Measurements from ENCODE around the gene TXNDC15. TPM values are rescaled to one million over a fixed set of nuclear protein-coding genes. Genes with fewer than 3 reads are reported as not detected.

The TXNDC15 gene
- total and polyA plus RNA-seq, 2 donors (not counting 1 experiment from before 2014, with no cell fraction given) = 65.9 to 132 TPM

- no peaks in the 10 kb centered on the region for H3K9me3 ChIP-seq (ENCODE audit: control insufficient read depth, insufficient read depth, low read depth, low read length)
- H3K9ac ChIP-seq (ENCODE audit: insufficient read depth, low read length) = no peak overlapping the region
- H3K4me3 ChIP-seq (replicated peaks in 1 of 4; ENCODE audit: control extremely low read depth in 1 of 4, insufficient read depth in 1 of 4, low read depth in 3 of 4, low read length in 4 of 4) = no peak overlapping the region
- H3K27me3 ChIP-seq (ENCODE audit: control insufficient read depth, insufficient read depth, low read length) = no peaks in the 10 kb centered on the region
- DNase-seq (ENCODE audit: low read depth in 2 of 2) = no peak
- H3K36me3 ChIP-seq (ENCODE audit: control insufficient read depth, insufficient read depth, low read length) = no peaks in the 10 kb centered on the region
- H2AFZ ChIP-seq (ENCODE audit: low read length) = no peak overlapping the region
- TF ChIP-seq EZH2 (IDR thresholded peaks at IDR 0.05; ENCODE audit: low read length, missing control alignments) = no peak
- no peak for TF ChIP-seq CTCF (conservative IDR thresholded peaks at IDR 0.05 in 1 of 2, IDR thresholded peaks at IDR 0.05 in 1 of 2; ENCODE audit: low read depth in 1 of 2, low read length in 2 of 2)
- no peak overlapping the region for H3K27ac ChIP-seq (ENCODE audit: insufficient read depth, low read length)
- no peaks in the 10 kb centered on the region for H3K4me1 ChIP-seq (ENCODE audit: control insufficient read depth, extremely low read depth, insufficient read depth, low read length)
- H3K79me2 ChIP-seq (ENCODE audit: control insufficient read depth, insufficient read depth, low read length) = peaks cover 5% of the 10 kb centered on the region
- H3K4me2 ChIP-seq (ENCODE audit: extremely low read depth, insufficient read depth, low read length) = no peak overlapping the region
- H4K20me1 ChIP-seq (ENCODE audit: control insufficient read depth, extremely low read depth, insufficient read depth, low read length) = no peaks in the 10 kb centered on the region
Observed at GRCh38 chr5:134887593-134888159, 13.5 kb downstream of the TXNDC15 start.

GRCh38 chr5:134889335-134889734 is 15.2 kb downstream of the TXNDC15 start:
- H3K27ac ChIP-seq (ENCODE audit: insufficient read depth, low read length) = no peak overlapping the region
- H2AFZ ChIP-seq (ENCODE audit: low read length) = no peak overlapping the region
- no peak for DNase-seq (ENCODE audit: low read depth in 2 of 2)
- peaks cover 5% of the 10 kb centered on the region for H3K79me2 ChIP-seq (ENCODE audit: control insufficient read depth, insufficient read depth, low read length)
- H3K9me3 ChIP-seq (ENCODE audit: control insufficient read depth, insufficient read depth, low read depth, low read length) = no peaks in the 10 kb centered on the region
- TF ChIP-seq EZH2 (IDR thresholded peaks at IDR 0.05; ENCODE audit: low read length, missing control alignments) (no peak), CTCF (conservative IDR thresholded peaks at IDR 0.05 in 1 of 2, IDR thresholded peaks at IDR 0.05 in 1 of 2; ENCODE audit: low read depth in 1 of 2, low read length in 2 of 2) (no peak)
- no peak overlapping the region for H3K4me3 ChIP-seq (replicated peaks in 1 of 4; ENCODE audit: control extremely low read depth in 1 of 4, insufficient read depth in 1 of 4, low read depth in 3 of 4, low read length in 4 of 4)
- no peaks in the 10 kb centered on the region for H4K20me1 ChIP-seq (ENCODE audit: control insufficient read depth, extremely low read depth, insufficient read depth, low read length)
- H3K36me3 ChIP-seq (ENCODE audit: control insufficient read depth, insufficient read depth, low read length) = no peaks in the 10 kb centered on the region
- no peak overlapping the region for H3K4me2 ChIP-seq (ENCODE audit: extremely low read depth, insufficient read depth, low read length)
- H3K27me3 ChIP-seq (ENCODE audit: control insufficient read depth, insufficient read depth, low read length) = no peaks in the 10 kb centered on the region
- no peak overlapping the region for H3K9ac ChIP-seq (ENCODE audit: insufficient read depth, low read length)
- H3K4me1 ChIP-seq (ENCODE audit: control insufficient read depth, extremely low read depth, insufficient read depth, low read length) = no peaks in the 10 kb centered on the region

- DNase-seq (ENCODE audit: low read depth in 2 of 2) = no peak
- H3K4me2 ChIP-seq (ENCODE audit: extremely low read depth, insufficient read depth, low read length) = no peak overlapping the region
- H3K36me3 ChIP-seq (ENCODE audit: control insufficient read depth, insufficient read depth, low read length) = no peaks in the 10 kb centered on the region
- H2AFZ ChIP-seq (ENCODE audit: low read length) = no peak overlapping the region
- TF ChIP-seq EZH2 (IDR thresholded peaks at IDR 0.05; ENCODE audit: low read length, missing control alignments) (no peak), CTCF (conservative IDR thresholded peaks at IDR 0.05 in 1 of 2, IDR thresholded peaks at IDR 0.05 in 1 of 2; ENCODE audit: low read depth in 1 of 2, low read length in 2 of 2) (no peak)
- H3K27me3 ChIP-seq (ENCODE audit: control insufficient read depth, insufficient read depth, low read length) = no peaks in the 10 kb centered on the region
- no peaks in the 10 kb centered on the region for H3K9me3 ChIP-seq (ENCODE audit: control insufficient read depth, insufficient read depth, low read depth, low read length)
- no peak overlapping the region for H3K4me3 ChIP-seq (replicated peaks in 1 of 4; ENCODE audit: control extremely low read depth in 1 of 4, insufficient read depth in 1 of 4, low read depth in 3 of 4, low read length in 4 of 4)
- H3K4me1 ChIP-seq (ENCODE audit: control insufficient read depth, extremely low read depth, insufficient read depth, low read length) = no peaks in the 10 kb centered on the region
- H4K20me1 ChIP-seq (ENCODE audit: control insufficient read depth, extremely low read depth, insufficient read depth, low read length) = no peaks in the 10 kb centered on the region
- H3K9ac ChIP-seq (ENCODE audit: insufficient read depth, low read length) = no peak overlapping the region
- no peak overlapping the region for H3K27ac ChIP-seq (ENCODE audit: insufficient read depth, low read length)
- peaks cover under 1% of the 10 kb centered on the region for H3K79me2 ChIP-seq (ENCODE audit: control insufficient read depth, insufficient read depth, low read length)
Observed at GRCh38 chr5:134891473-134891872, 17.3 kb downstream of the TXNDC15 start.
